Fibroblast of mammary gland (primary cell): ENCODE measurements around the gene KCNJ5.
"Not testable (repeated sequence)": the region's sequence is repeated elsewhere in the genome, so short reads cannot be mapped to it uniquely, and the experiment has no call there.

Source experiments
- DNase-seq: peaks from one replicate; pipeline ENCODE4 v3.0.0-alpha.2; 2010; ENCODE audit warnings: low read depth
- H3K4me3 ChIP-seq: 2 replicates; pipeline ENCODE4 v1.5.1; 2011; ENCODE audit warnings: low read depth, mild to moderate bottlenecking, low read length, moderate library complexity; ENCODE audit not compliant: control insufficient read depth
- TF ChIP-seq, protein P1 (sequence below): conservative IDR thresholded peaks from 2 replicates; pipeline ENCODE4 v1.5.1; 2011; ENCODE audit warnings: low read depth, low read length, inconsistent platforms; ENCODE audit not compliant: control insufficient read depth, insufficient read depth

Gene KCNJ5

DNA sequence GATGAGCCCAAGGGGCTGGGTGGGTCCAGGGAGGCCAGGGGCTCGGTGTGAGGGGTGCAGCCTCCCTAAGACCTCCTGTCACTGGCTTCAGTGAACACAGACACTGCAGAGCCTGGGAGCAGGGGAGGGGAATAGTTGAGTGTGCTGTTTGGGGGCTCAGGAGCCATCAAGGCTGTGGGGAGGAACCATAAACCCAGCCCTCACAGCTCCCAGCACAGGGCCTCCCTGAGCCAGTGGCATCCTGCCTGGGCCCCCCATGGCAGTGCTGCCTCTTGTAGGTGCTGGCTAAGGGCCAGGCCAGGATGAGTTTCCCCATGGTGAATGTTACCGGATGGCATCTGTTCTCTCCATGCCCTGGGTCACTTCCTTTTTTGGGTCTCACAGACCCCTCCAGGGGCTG, 25.5 kb downstream of the KCNJ5 start:
- TF ChIP-seq, protein P1, sequence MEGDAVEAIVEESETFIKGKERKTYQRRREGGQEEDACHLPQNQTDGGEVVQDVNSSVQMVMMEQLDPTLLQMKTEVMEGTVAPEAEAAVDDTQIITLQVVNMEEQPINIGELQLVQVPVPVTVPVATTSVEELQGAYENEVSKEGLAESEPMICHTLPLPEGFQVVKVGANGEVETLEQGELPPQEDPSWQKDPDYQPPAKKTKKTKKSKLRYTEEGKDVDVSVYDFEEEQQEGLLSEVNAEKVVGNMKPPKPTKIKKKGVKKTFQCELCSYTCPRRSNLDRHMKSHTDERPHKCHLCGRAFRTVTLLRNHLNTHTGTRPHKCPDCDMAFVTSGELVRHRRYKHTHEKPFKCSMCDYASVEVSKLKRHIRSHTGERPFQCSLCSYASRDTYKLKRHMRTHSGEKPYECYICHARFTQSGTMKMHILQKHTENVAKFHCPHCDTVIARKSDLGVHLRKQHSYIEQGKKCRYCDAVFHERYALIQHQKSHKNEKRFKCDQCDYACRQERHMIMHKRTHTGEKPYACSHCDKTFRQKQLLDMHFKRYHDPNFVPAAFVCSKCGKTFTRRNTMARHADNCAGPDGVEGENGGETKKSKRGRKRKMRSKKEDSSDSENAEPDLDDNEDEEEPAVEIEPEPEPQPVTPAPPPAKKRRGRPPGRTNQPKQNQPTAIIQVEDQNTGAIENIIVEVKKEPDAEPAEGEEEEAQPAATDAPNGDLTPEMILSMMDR, result no peak
- no peak for DNase-seq
- no peak overlapping the region for H3K4me3 ChIP-seq

GRCh38 chr11:128917144-128917724, 26.1 kb downstream of the KCNJ5 start:
- no peak for DNase-seq
- no peak overlapping the region for H3K4me3 ChIP-seq
- TF ChIP-seq, protein P1, result no peak

DNA sequence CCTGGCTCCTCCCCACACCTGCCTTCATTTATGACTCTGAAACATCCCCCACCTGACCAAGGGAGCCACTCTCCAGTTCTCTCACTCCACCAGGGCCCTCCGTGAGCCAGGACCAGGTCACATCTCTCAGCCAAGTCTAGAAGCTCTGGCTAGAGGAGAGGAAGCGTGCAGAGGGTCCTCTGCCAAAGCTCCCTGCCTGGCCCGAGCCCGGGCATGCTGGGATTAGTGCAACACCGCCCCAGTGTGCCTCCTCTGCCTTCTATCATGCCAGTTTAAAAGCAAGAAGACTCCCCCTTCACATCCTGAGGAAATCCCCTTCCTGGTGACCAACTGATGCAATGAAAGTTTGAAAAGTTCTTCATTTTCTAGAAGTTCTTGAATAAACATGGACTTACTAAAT, 28.1 kb downstream of the KCNJ5 start:
- TF ChIP-seq, protein P1, result no peak
- no peak overlapping the region for H3K4me3 ChIP-seq
- DNase-seq, result no peak

DNA sequence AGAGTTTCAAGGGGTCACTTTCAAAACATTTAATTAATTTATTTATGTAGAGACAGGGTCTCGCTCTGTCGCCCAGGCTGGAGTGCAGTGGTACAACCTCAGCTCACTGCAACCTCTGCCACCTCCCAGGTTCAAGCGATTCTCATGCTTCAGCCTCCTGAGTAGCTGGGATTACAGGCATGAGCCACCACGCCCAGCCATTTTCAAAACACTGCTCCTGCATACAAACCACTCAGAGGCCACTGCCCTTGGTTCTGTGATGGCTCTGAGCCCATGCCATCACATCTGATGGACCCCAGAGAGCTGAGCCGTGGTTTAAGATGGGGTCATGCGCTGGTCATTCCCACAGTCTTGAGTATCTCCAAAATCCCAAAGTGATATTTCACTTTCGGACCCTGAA, 28.5 kb downstream of the KCNJ5 start:
- not testable (repeated sequence) for H3K4me3 ChIP-seq

GRCh38 chr11:128920666-128921065, 29.5 kb downstream of the KCNJ5 start:
- TF ChIP-seq, protein P1, result no peak
- DNase-seq, result no peak
- no peak overlapping the region for H3K4me3 ChIP-seq

More for the DNA sequence above, 28.5 kb downstream of the KCNJ5 start:
- DNase-seq, result not testable (repeated sequence)

DNA sequence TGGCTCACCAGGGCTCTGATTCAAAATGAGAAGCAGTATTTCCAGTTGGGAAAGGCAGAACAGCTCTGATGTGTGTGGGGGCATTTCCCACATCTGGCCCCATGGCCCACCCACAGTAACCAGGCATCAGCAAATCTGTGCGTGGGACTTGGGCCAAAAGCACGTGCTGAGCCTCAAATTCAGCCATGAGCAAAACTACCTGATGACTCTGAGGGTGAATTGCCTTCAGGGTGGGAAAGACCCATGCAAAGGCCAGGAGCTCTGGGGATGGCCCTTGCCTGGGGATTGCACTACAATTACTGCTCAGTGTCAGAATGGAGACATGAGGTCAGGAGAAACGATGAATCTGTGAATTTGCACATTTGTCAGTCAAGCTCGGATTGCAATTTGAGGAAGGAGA, 30.6 kb downstream of the KCNJ5 start:
- DNase-seq, result no peak
- TF ChIP-seq, protein P1, result no peak
- no peak overlapping the region for H3K4me3 ChIP-seq

GRCh38 chr11:128924104-128924503, 32.9 kb downstream of the KCNJ5 start:
- TF ChIP-seq, protein P1, result no peak
- DNase-seq, result no peak
- no peak overlapping the region for H3K4me3 ChIP-seq
